Smooth muscle cell (in vitro differentiated cells): ENCODE results near the gene HELZ. TPM values are rescaled to one million over a fixed set of nuclear protein-coding genes. Genes with fewer than 3 reads are reported as not detected.

ENCODE experiments used
- DNase-seq: peaks from one replicate; lab custom pipeline; 2025; ENCODE audit not compliant: unreplicated experiment; lab: John Stamatoyannopoulos, UW
- H2AFZ ChIP-seq: fragments of 200-600 bp; sonication (generic); 2 replicates; pipeline ENCODE4 v1.6.0; 2016; ENCODE audit warnings: antibody characterized with exemption, low read depth, mild to moderate bottlenecking
- H3F3A ChIP-seq: fragments of 200-600 bp; sonication (generic); 2 replicates; pipeline ENCODE4 v1.6.0; 2017; ENCODE audit warnings: antibody characterized with exemption, low read depth
- H3K27ac ChIP-seq: fragments of 200-600 bp; sonication (generic); 2 replicates; pipeline ENCODE4 v1.5.1; 2016; ENCODE audit warnings: low read depth, mild to moderate bottlenecking
- H3K27me3 ChIP-seq: fragments of 200-600 bp; sonication (generic); 2 replicates; pipeline ENCODE4 v1.6.1; 2016; ENCODE audit warnings: low read depth, mild to moderate bottlenecking
- H3K36me3 ChIP-seq: fragments of 200-600 bp; sonication (generic); 2 replicates; pipeline ENCODE4 v1.5.1; 2016; ENCODE audit warnings: low read depth
- H3K4me1 ChIP-seq: fragments of 200-600 bp; sonication (generic); 2 replicates; pipeline ENCODE4 v1.5.1; 2016; ENCODE audit warnings: low read depth
- H3K4me2 ChIP-seq: fragments of 200-600 bp; sonication (generic); 2 replicates; pipeline ENCODE4 v1.6.0; 2016; ENCODE audit warnings: mild to moderate bottlenecking
- H3K4me3 ChIP-seq: fragments of 200-600 bp; sonication (generic); 2 replicates; pipeline ENCODE4 v1.5.1; 2016; ENCODE audit warnings: mild to moderate bottlenecking
- H3K79me2 ChIP-seq: fragments of 200-600 bp; sonication (generic); 2 replicates; pipeline ENCODE4 v1.6.0; 2016; ENCODE audit warnings: low read depth, mild to moderate bottlenecking
- H3K9ac ChIP-seq: fragments of 200-600 bp; sonication (generic); 2 replicates; pipeline ENCODE4 v1.6.0; 2016; ENCODE audit warnings: low read depth
- H3K9me3 ChIP-seq: fragments of 200-600 bp; sonication (generic); replicated peaks from 2 replicates; pipeline ENCODE4 v1.5.1; 2016; ENCODE audit warnings: low read depth
- H4K20me1 ChIP-seq: fragments of 200-600 bp; sonication (generic); 2 replicates; pipeline ENCODE4 v1.6.0; 2016; ENCODE audit warnings: low read depth
- CTCF ChIP-seq: fragments of 200-600 bp; sonication (generic); IDR thresholded peaks from 2 replicates; pipeline ENCODE4 v1.5.1; 2017; ENCODE audit warnings: borderline replicate concordance, mild to moderate bottlenecking, antibody characterized with exemption; ENCODE audit not compliant: insufficient read depth, poor library complexity, severe bottlenecking
- WGBS: methylation state at CpG from one replicate; pipeline ENCODE4 v1.1.7; 2016; ENCODE audit warnings: low lambda C conversion rate; 5-methylcytosine and 5-hydroxymethylcytosine counted together
- polyA plus RNA-seq: library from polyadenylated mRNA; unstranded; fragments of >200 nt; fragmentation: Nextera tagmentation; extraction: Ambion mirVana; gene quantifications from 2 replicates; pipeline ENCODE4 v1.2.1, GENCODE V29; 2016
- total RNA-seq: library from RNA; depleted of rRNA; stranded (reverse); fragments of >200 nt; gene quantifications from 2 replicates; pipeline ENCODE4 v1.2.3, GENCODE V29; 2014

HELZ gene
- total and polyA plus RNA-seq, 2 experiments from 2014 or later, result 18.8 to 34.4 TPM

- TF ChIP-seq CTCF, result no peak
- Histone ChIP-seq H3K4me3 (no peak overlapping the region), H3K9me3 (no peaks in the 10 kb centered on the region), H2AFZ (no peak overlapping the region), H3K27me3 (no peaks in the 10 kb centered on the region), H4K20me1 (peaks cover 53% of the 10 kb centered on the region), H3F3A (no peaks in the 10 kb centered on the region), H3K9ac (no peak overlapping the region), H3K4me1 (no peaks in the 10 kb centered on the region), H3K36me3 (peaks cover 5% of the 10 kb centered on the region), H3K27ac (no peak overlapping the region), H3K79me2 (peaks cover 17% of the 10 kb centered on the region), H3K4me2 (no peak overlapping the region)
- no peak for DNase-seq
- WGBS, result 100% methylated on average over 3 of the region's 3 CpGs
Measured at GRCh38 chr17:67088639-67089038, 156.4 kb downstream of the HELZ start.

GRCh38 chr17:67085406-67085805 is 159.6 kb downstream of the HELZ start:
- Histone ChIP-seq H3F3A (no peaks in the 10 kb centered on the region), H2AFZ (no peak overlapping the region), H3K27ac (no peak overlapping the region), H3K4me1 (no peaks in the 10 kb centered on the region), H3K4me3 (no peak overlapping the region), H3K4me2 (no peak overlapping the region), H3K27me3 (no peaks in the 10 kb centered on the region), H3K9ac (no peak overlapping the region), H3K9me3 (no peaks in the 10 kb centered on the region), H3K36me3 (peaks cover 7% of the 10 kb centered on the region), H3K79me2 (no peaks in the 10 kb centered on the region), H4K20me1 (peaks cover 42% of the 10 kb centered on the region)
- no peak for TF ChIP-seq CTCF
- no peak for DNase-seq
- WGBS, result 97% methylated on average over 3 of the region's 3 CpGs

GRCh38 chr17:67082107-67082506 is 162.9 kb downstream of the HELZ start:
- no peaks in the 10 kb centered on the region for H3K79me2 ChIP-seq
- no peak for DNase-seq
- TF ChIP-seq CTCF, result no peak
- H3K4me1 ChIP-seq, result no peaks in the 10 kb centered on the region
- no peaks in the 10 kb centered on the region for H3K27me3 ChIP-seq
- no peak overlapping the region for H2AFZ ChIP-seq
- peaks cover 50% of the 10 kb centered on the region for H4K20me1 ChIP-seq
- no peaks in the 10 kb centered on the region for H3F3A ChIP-seq
- no peak overlapping the region for H3K27ac ChIP-seq
- H3K4me2 ChIP-seq, result no peak overlapping the region
- H3K9ac ChIP-seq, result no peak overlapping the region
- H3K4me3 ChIP-seq, result no peak overlapping the region
- H3K9me3 ChIP-seq, result no peaks in the 10 kb centered on the region
- peaks cover 7% of the 10 kb centered on the region for H3K36me3 ChIP-seq
- 90% methylated on average over 1 of the region's 1 CpG for WGBS

GRCh38 chr17:67080804-67081203 is 164.2 kb downstream of the HELZ start:
- 94% methylated on average over 2 of the region's 2 CpGs for WGBS
- Histone ChIP-seq H3K36me3 (peaks cover 7% of the 10 kb centered on the region), H3K79me2 (no peaks in the 10 kb centered on the region), H3K4me1 (no peaks in the 10 kb centered on the region), H3K9ac (no peak overlapping the region), H3K4me2 (no peak overlapping the region), H3K27me3 (no peaks in the 10 kb centered on the region), H3K4me3 (no peak overlapping the region), H3F3A (no peaks in the 10 kb centered on the region), H2AFZ (no peak overlapping the region), H4K20me1 (peaks cover 51% of the 10 kb centered on the region), H3K9me3 (no peaks in the 10 kb centered on the region), H3K27ac (no peak overlapping the region)
- no peak for DNase-seq
- TF ChIP-seq CTCF, result no peak
